ENCODE data around the gene VSIG4. TPM values are rescaled to one million over a fixed set of nuclear protein-coding genes. Genes with fewer than 3 reads are reported as not detected.

VSIG4 gene
- total RNA-seq, 1 donor from 2014 or later = 569 TPM

- no peak overlapping the region for H3K4me3 ChIP-seq
- ATAC-seq = no peak
- no peak for TF ChIP-seq CTCF (IDR thresholded peaks at IDR 0.05)
- H3K4me1 ChIP-seq = no peaks in the 10 kb centered on the region
- intact Hi-C loops (cut with DNase I) = no loop called here
- H3K36me3 ChIP-seq = no peaks in the 10 kb centered on the region
- H3K27me3 ChIP-seq (ENCODE audit: low read depth) = no peaks in the 10 kb centered on the region
- no peaks in the 10 kb centered on the region for H3K9me3 ChIP-seq
- no peak overlapping the region for H3K27ac ChIP-seq
- no peak for DNase-seq
These were observed 15.1 kb upstream of the VSIG4 start for GRCh38 chrX:66054978-66055377.

- Histone ChIP-seq H3K9me3 (no peaks in the 10 kb centered on the region), H3K4me3 (no peak overlapping the region), H3K27me3 (ENCODE audit: low read depth) (no peaks in the 10 kb centered on the region), H3K4me1 (no peaks in the 10 kb centered on the region), H3K36me3 (no peaks in the 10 kb centered on the region), H3K27ac (no peak overlapping the region)
- TF ChIP-seq CTCF (IDR thresholded peaks at IDR 0.05) = no peak
- intact Hi-C loops (cut with DNase I) = no loop called here
- ATAC-seq (no peak), DNase-seq (no peak)
These were observed 13.5 kb upstream of the VSIG4 start for GRCh38 chrX:66053414-66053813.

- H3K27me3 ChIP-seq (ENCODE audit: low read depth) = no peaks in the 10 kb centered on the region
- no peak overlapping the region for H3K27ac ChIP-seq
- H3K9me3 ChIP-seq = no peaks in the 10 kb centered on the region
- no peak overlapping the region for H3K4me3 ChIP-seq
- ATAC-seq (peak; percentile 26 to 51), DNase-seq (no peak)
- H3K36me3 ChIP-seq = no peaks in the 10 kb centered on the region
- intact Hi-C loops (cut with DNase I) = no loop called here
- no peaks in the 10 kb centered on the region for H3K4me1 ChIP-seq
- no peak for TF ChIP-seq CTCF (IDR thresholded peaks at IDR 0.05)
These were observed 12.1 kb upstream of the VSIG4 start for GRCh38 chrX:66051980-66052379.

GRCh38 chrX:66050140-66050569 is 10.3 kb upstream of the VSIG4 start:
- no peaks in the 10 kb centered on the region for H3K9me3 ChIP-seq
- DNase-seq = no peak
- H3K36me3 ChIP-seq = no peaks in the 10 kb centered on the region
- no peak for TF ChIP-seq CTCF (IDR thresholded peaks at IDR 0.05)
- intact Hi-C loops (cut with DNase I) = no loop called here
- no peaks in the 10 kb centered on the region for H3K27me3 ChIP-seq (ENCODE audit: low read depth)
- H3K4me3 ChIP-seq = no peak overlapping the region
- H3K27ac ChIP-seq = no peak overlapping the region
- peak; percentile 74 to 91 for ATAC-seq
- no peaks in the 10 kb centered on the region for H3K4me1 ChIP-seq

GRCh38 chrX:66049056-66049455 is 9.2 kb upstream of the VSIG4 start:
- H3K27ac ChIP-seq = no peak overlapping the region
- ATAC-seq (no peak), DNase-seq (no peak)
- H3K4me3 ChIP-seq = no peak overlapping the region
- H3K9me3 ChIP-seq = no peaks in the 10 kb centered on the region
- H3K4me1 ChIP-seq = no peaks in the 10 kb centered on the region
- no peak for TF ChIP-seq CTCF (IDR thresholded peaks at IDR 0.05)
- intact Hi-C loops (cut with DNase I) = no loop called here
- no peaks in the 10 kb centered on the region for H3K36me3 ChIP-seq
- no peaks in the 10 kb centered on the region for H3K27me3 ChIP-seq (ENCODE audit: low read depth)

Data from lower lobe of right lung (tissue), 2 donors.